Measurements from ENCODE around the gene SLC10A1. TPM values are rescaled to one million over a fixed set of nuclear protein-coding genes. Genes with fewer than 3 reads are reported as not detected.
"Not testable (repeated sequence)": the region's sequence is repeated elsewhere in the genome, so short reads cannot be mapped to it uniquely, and the experiment has no call there.

The SLC10A1 gene
- total RNA-seq, 1 experiment from 2014 or later = not detected

GRCh38 chr14:69770559-69770958 lies 26.5 kb downstream of the SLC10A1 start:
- DNase-seq (ENCODE audit: low read depth) = no peak

- no peak for DNase-seq (ENCODE audit: low read depth)
Measured at GRCh38 chr14:69769623-69770022, 27.4 kb downstream of the SLC10A1 start.

GRCh38 chr14:69768873-69769272 lies 28.2 kb downstream of the SLC10A1 start:
- DNase-seq (ENCODE audit: low read depth) = peak; percentile 5

GRCh38 chr14:69767369-69767999 lies 29.6 kb downstream of the SLC10A1 start:
- DNase-seq (ENCODE audit: low read depth) = peak; percentile 87

- peak; percentile 97 for DNase-seq (ENCODE audit: low read depth)
Measured at GRCh38 chr14:69766984-69767368, 30.1 kb downstream of the SLC10A1 start, which contains the start of gene SRSF5. SRSF5 (plus strand) TSS chr14:69767142; CDS start chr14:69768157, 1,015 bp downstream.

GRCh38 chr14:69763761-69764510 lies 33.1 kb downstream of the SLC10A1 start:
- no peak for DNase-seq (ENCODE audit: low read depth)

- no peak for DNase-seq (ENCODE audit: low read depth)
Measured at GRCh38 chr14:69760810-69761209, 36.2 kb downstream of the SLC10A1 start.

- DNase-seq (ENCODE audit: low read depth) = no peak
Measured at GRCh38 chr14:69756298-69756697, 40.7 kb downstream of the SLC10A1 start.

- no peak for DNase-seq (ENCODE audit: low read depth)
Measured at GRCh38 chr14:69755784-69756183, 41.3 kb downstream of the SLC10A1 start.

GRCh38 chr14:69755296-69755695 lies 41.7 kb downstream of the SLC10A1 start:
- DNase-seq (ENCODE audit: low read depth) = no peak

- no peak for DNase-seq (ENCODE audit: low read depth)
Measured at GRCh38 chr14:69754487-69754886, 42.6 kb downstream of the SLC10A1 start.

GRCh38 chr14:69753860-69754259 lies 43.2 kb downstream of the SLC10A1 start:
- no peak for DNase-seq (ENCODE audit: low read depth)

- DNase-seq (ENCODE audit: low read depth) = no peak
Measured at GRCh38 chr14:69752773-69753172, 44.3 kb downstream of the SLC10A1 start.

- DNase-seq (ENCODE audit: low read depth) = no peak
Measured at GRCh38 chr14:69750495-69750894, 46.5 kb downstream of the SLC10A1 start.

- DNase-seq (ENCODE audit: low read depth) = no peak
Measured at GRCh38 chr14:69749956-69750355, 47.1 kb downstream of the SLC10A1 start.

GRCh38 chr14:69741055-69741454 lies 56.0 kb downstream of the SLC10A1 start:
- no peak for DNase-seq (ENCODE audit: low read depth)

GRCh38 chr14:69736405-69736804 lies 60.6 kb downstream of the SLC10A1 start:
- not testable (repeated sequence) for DNase-seq (ENCODE audit: low read depth)

- DNase-seq (ENCODE audit: low read depth) = not testable (repeated sequence)
Measured at GRCh38 chr14:69731919-69732598, 65.0 kb downstream of the SLC10A1 start.

GRCh38 chr14:69727860-69728259 lies 69.2 kb downstream of the SLC10A1 start:
- DNase-seq (ENCODE audit: low read depth) = no peak

- DNase-seq (ENCODE audit: low read depth) = peak; percentile 44
Measured at GRCh38 chr14:69726761-69727511, 70.1 kb downstream of the SLC10A1 start.

Data from LHCN-M2 (cell line).